AG04450 (cell line): ENCODE data around the gene WNT6. TPM values are rescaled to one million over a fixed set of nuclear protein-coding genes. Genes with fewer than 3 reads are reported as not detected.

Source experiments
- CTCF ChIA-PET: fragments of 300-600, 350-600 bp; formaldehyde crosslinking; extraction: SDS; loops from one replicate; lab custom pipeline; 2022; ENCODE audit warnings: antibody characterized with exemption, inconsistent platforms; lab: Charles Lee
- POLR2A ChIA-PET: fragments of 350-600 bp; formaldehyde crosslinking; extraction: SDS; loops from one replicate; lab custom pipeline; 2021; ENCODE audit warnings: antibody characterized with exemption, inconsistent platforms; lab: Yijun Ruan, JAX
- DNase-seq: peaks from one replicate; pipeline ENCODE4 v3.0.0-alpha.2; 2011; ENCODE audit warnings: low read depth, low spot score
- H3K27ac ChIP-seq: one replicate; pipeline ENCODE4 v1.5.1; 2012; ENCODE audit warnings: low read depth, low read length, control low read depth
- H3K27me3 ChIP-seq: one replicate; pipeline ENCODE4 v1.6.0; 2012; ENCODE audit warnings: low read length; ENCODE audit not compliant: control insufficient read depth, insufficient read depth
- H3K4me3 ChIP-seq: 2 replicates; pipeline ENCODE4 v1.5.1; 2011; ENCODE audit warnings: mild to moderate bottlenecking, low read depth, low read length, control low read depth
- H3K9me3 ChIP-seq: 2 replicates; pipeline ENCODE4 v1.5.1; 2012; ENCODE audit warnings: low read length; ENCODE audit not compliant: control insufficient read depth, insufficient read depth
- polyA plus RNA-seq: library from polyadenylated mRNA; depleted of rRNA; stranded (reverse); fragments of >200 nt; gene quantifications from 2 replicates; pipeline ENCODE4 v1.2.3, GENCODE V29; 2011
- TF ChIP-seq, protein P1 (sequence below): IDR thresholded peaks from 2 replicates; pipeline ENCODE4 v1.5.1; 2011; ENCODE audit warnings: low read depth, low read length, control low read depth, inconsistent platforms

Gene WNT6
- polyA plus RNA-seq, 1 experiment = not detected

DNA sequence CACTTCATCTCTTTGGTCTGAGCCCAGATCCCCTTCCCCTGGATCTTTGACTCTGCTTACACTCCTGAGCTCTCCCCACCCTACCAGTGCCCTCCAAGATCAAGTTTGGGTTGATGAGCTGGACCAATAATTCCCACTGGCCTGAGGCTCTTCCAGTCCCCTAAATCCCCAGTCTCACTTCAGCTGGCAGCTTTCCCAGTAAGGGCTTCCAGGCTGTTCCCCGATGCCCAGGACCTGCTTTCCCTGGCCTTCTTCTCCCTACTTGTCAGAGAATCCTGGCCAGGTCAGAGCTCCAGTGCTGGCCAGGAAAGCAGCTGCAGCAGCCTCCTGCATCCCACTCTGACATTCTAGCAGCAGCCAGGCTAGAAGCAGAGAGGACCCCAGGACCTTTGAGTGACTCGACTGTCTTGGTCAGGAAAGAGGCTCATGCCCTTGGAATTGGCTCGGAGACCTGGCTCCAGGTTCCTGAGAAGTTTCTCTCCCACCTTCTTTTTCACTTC, 3.5 kb downstream of the WNT6 start:
- peaks cover 66% of the 10 kb centered on the region for H3K27me3 ChIP-seq
- POLR2A ChIA-PET = no interaction called here
- CTCF ChIA-PET = interaction anchor here (0.9 to 1.2 kb wide), 2 partner anchors 13 to 35 kb away, joined by 3 to 5 read pairs; no protein-coding TSS in a partner anchor
- no peak for DNase-seq
- H3K4me3 ChIP-seq = no peak overlapping the region
- TF ChIP-seq, protein P1, sequence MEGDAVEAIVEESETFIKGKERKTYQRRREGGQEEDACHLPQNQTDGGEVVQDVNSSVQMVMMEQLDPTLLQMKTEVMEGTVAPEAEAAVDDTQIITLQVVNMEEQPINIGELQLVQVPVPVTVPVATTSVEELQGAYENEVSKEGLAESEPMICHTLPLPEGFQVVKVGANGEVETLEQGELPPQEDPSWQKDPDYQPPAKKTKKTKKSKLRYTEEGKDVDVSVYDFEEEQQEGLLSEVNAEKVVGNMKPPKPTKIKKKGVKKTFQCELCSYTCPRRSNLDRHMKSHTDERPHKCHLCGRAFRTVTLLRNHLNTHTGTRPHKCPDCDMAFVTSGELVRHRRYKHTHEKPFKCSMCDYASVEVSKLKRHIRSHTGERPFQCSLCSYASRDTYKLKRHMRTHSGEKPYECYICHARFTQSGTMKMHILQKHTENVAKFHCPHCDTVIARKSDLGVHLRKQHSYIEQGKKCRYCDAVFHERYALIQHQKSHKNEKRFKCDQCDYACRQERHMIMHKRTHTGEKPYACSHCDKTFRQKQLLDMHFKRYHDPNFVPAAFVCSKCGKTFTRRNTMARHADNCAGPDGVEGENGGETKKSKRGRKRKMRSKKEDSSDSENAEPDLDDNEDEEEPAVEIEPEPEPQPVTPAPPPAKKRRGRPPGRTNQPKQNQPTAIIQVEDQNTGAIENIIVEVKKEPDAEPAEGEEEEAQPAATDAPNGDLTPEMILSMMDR = no peak
- no peak overlapping the region for H3K27ac ChIP-seq
- H3K9me3 ChIP-seq = peaks cover 4% of the 10 kb centered on the region; the same call in 1 of the 2 replicates

DNA sequence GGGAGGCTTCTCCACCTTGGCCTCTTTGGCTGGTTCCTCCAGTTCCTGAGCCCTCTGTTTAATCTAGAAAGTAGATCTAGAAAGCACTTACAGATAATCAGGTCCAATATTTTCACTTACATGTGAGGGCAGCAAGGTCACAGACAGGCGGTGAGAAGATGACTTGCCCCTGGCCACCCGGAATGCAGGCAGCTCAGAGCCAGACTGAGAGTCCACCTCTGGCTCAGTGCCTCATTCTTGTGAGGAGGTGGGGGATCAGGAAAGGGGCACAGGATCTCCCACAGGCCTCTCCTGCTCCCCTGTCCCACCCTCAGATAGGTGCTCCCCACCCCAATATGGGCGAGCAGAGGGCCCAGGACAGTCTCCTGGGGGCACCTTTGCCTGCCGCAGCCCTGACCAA, 5.8 kb downstream of the WNT6 start:
- TF ChIP-seq, protein P1 = no peak
- H3K27me3 ChIP-seq = peaks cover 70% of the 10 kb centered on the region
- POLR2A ChIA-PET = no interaction called here

DNA sequence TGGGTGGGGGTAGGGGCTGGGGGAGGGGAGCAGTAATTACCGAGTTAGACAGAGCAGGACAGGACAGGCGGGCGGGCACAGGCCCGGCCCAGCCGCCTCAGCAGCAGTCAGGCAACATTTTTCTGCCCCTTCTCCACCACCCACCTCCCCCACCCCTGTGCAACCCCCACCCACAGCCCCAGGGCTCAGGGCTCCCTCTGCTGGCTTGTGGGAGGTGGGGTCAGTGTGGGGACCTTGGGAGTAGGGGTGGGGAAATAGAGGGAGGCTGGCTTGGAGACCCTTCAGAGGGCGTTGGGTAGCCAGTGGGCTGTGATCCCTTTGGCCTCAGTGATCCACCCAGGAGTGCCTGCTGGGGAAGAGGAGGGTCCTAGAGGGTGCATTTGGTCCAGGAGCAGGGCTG, 6.4 kb downstream of the WNT6 start:
- DNase-seq = no peak
- H3K4me3 ChIP-seq = no peak overlapping the region
- TF ChIP-seq, protein P1 = no peak
- POLR2A ChIA-PET = no interaction called here
- peaks cover 2% of the 10 kb centered on the region; the same call in 1 of the 2 replicates for H3K9me3 ChIP-seq
- CTCF ChIA-PET = interaction anchor here (0.6 to 1.0 kb wide), 3 partner anchors 10 to 58 kb away, joined by 3 to 5 read pairs (median 4); no protein-coding TSS in a partner anchor
- H3K27me3 ChIP-seq = peaks cover 71% of the 10 kb centered on the region
- H3K27ac ChIP-seq = no peak overlapping the region

More for the DNA sequence above, 5.8 kb downstream of the WNT6 start:
- no peak overlapping the region for H3K27ac ChIP-seq
- H3K4me3 ChIP-seq = no peak overlapping the region
- DNase-seq = no peak
- H3K9me3 ChIP-seq = no peaks in the 10 kb centered on the region
- CTCF ChIA-PET = interaction anchor here (0.6 to 1.0 kb wide), 2 partner anchors 11 to 57 kb away, joined by 3 to 4 read pairs; no protein-coding TSS in a partner anchor

DNA sequence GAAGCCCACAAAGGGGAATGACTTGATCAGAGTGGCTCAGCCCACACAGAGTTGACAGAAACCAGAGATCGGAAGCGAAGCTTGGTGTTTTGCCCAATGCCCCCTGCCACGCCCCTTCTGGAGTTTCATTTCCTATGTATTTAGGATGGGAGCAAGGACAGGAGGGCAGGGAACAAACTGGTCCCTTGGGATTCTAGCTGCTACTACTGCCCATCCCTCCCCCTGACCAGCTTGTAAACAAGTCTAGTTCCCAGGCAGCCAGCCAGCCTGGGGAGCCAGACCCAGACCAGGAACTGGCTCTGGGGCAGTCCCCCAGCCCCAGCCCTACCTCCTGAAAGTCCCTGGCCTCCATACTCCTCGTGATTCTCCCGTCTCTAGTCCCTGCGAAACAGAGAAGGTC, 8.3 kb downstream of the WNT6 start:
- Histone ChIP-seq H3K9me3 (peaks cover 3% of the 10 kb centered on the region; the same call in 1 of the 2 replicates), H3K4me3 (no peak overlapping the region), H3K27me3 (peaks cover 76% of the 10 kb centered on the region), H3K27ac (no peak overlapping the region)
- ChIA-PET POLR2A (no interaction called here), CTCF (no interaction called here)
- TF ChIP-seq, protein P1 = no peak
- DNase-seq = no peak

DNA sequence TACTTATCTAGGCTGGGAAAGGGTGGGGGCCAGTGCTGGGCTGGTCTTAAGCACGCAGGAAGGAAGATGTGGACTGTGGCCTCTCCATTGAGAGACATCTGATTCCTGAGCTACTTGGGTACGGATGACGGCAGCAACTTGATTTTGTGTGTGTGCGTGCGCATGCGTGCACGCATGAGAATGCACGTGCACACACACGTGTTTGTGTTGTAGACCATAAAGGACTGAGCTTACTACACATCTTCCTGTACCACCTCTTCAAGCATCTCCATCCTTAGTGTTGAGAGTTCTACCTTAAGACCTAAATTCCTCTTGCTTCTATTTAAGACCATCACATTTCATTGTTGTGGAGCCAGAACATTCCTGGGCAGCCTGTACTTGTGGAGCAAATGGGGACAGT, 9.5 kb downstream of the WNT6 start:
- ChIA-PET POLR2A (no interaction called here), CTCF (interaction anchor here (0.7 to 2.1 kb wide), 4 partner anchors 8 to 182 kb away, joined by 3 to 6 read pairs (median 4); no protein-coding TSS in a partner anchor)
- peaks cover 80% of the 10 kb centered on the region for H3K27me3 ChIP-seq
- H3K27ac ChIP-seq = no peak overlapping the region
- DNase-seq = no peak
- TF ChIP-seq, protein P1 = no peak
- no peak overlapping the region for H3K4me3 ChIP-seq
- peaks cover 3% of the 10 kb centered on the region; the same call in 1 of the 2 replicates for H3K9me3 ChIP-seq
